ENCODE data around the gene SGCE.

The SGCE gene

GRCh38 chr7:94650147-94651051 is 5.5 kb downstream of the SGCE start:
- H3K27ac Mint-ChIP-seq = no peak overlapping the region
- no peaks in the 10 kb centered on the region for H3K9me3 Mint-ChIP-seq
- no peak overlapping the region for H3K4me3 Mint-ChIP-seq
- peaks cover 50% of the 10 kb centered on the region for H3K27me3 Mint-ChIP-seq (ENCODE audit: low read depth)
- H3K4me1 Mint-ChIP-seq (ENCODE audit: low read depth) = peaks cover 3% of the 10 kb centered on the region
- H3K36me3 Mint-ChIP-seq (ENCODE audit: low read depth) = no peaks in the 10 kb centered on the region

GRCh38 chr7:94649450-94649849 is 6.5 kb downstream of the SGCE start:
- no peaks in the 10 kb centered on the region for H3K4me1 Mint-ChIP-seq (ENCODE audit: low read depth)
- no peaks in the 10 kb centered on the region for H3K9me3 Mint-ChIP-seq
- H3K27me3 Mint-ChIP-seq (ENCODE audit: low read depth) = peaks cover 45% of the 10 kb centered on the region
- no peaks in the 10 kb centered on the region for H3K36me3 Mint-ChIP-seq (ENCODE audit: low read depth)
- no peak overlapping the region for H3K27ac Mint-ChIP-seq
- no peak overlapping the region for H3K4me3 Mint-ChIP-seq

- Mint-ChIP-seq H3K36me3 (ENCODE audit: low read depth) (no peaks in the 10 kb centered on the region), H3K27me3 (ENCODE audit: low read depth) (peaks cover 43% of the 10 kb centered on the region), H3K9me3 (no peaks in the 10 kb centered on the region), H3K27ac (no peak overlapping the region), H3K4me3 (no peak overlapping the region), H3K4me1 (ENCODE audit: low read depth) (no peaks in the 10 kb centered on the region)
Observed at GRCh38 chr7:94648731-94649130, 7.2 kb downstream of the SGCE start.

- Mint-ChIP-seq H3K9me3 (no peaks in the 10 kb centered on the region), H3K27ac (no peak overlapping the region), H3K27me3 (ENCODE audit: low read depth) (peaks cover 37% of the 10 kb centered on the region), H3K36me3 (ENCODE audit: low read depth) (no peaks in the 10 kb centered on the region), H3K4me1 (ENCODE audit: low read depth) (no peaks in the 10 kb centered on the region), H3K4me3 (no peak overlapping the region)
Observed at GRCh38 chr7:94647295-94647694, 8.6 kb downstream of the SGCE start.

- Mint-ChIP-seq H3K36me3 (ENCODE audit: low read depth) (no peaks in the 10 kb centered on the region), H3K4me3 (no peak overlapping the region), H3K4me1 (ENCODE audit: low read depth) (no peaks in the 10 kb centered on the region), H3K27ac (no peak overlapping the region), H3K27me3 (ENCODE audit: low read depth) (peaks cover 37% of the 10 kb centered on the region), H3K9me3 (no peaks in the 10 kb centered on the region)
Observed at GRCh38 chr7:94643771-94644545, 12.0 kb downstream of the SGCE start.

- peaks cover 34% of the 10 kb centered on the region for H3K27me3 Mint-ChIP-seq (ENCODE audit: low read depth)
Observed at GRCh38 chr7:94642838-94643653, 12.9 kb downstream of the SGCE start.

GRCh38 chr7:94639384-94639783 is 16.5 kb downstream of the SGCE start:
- no peak overlapping the region for H3K27ac Mint-ChIP-seq
- no peaks in the 10 kb centered on the region for H3K9me3 Mint-ChIP-seq
- no peaks in the 10 kb centered on the region for H3K4me1 Mint-ChIP-seq (ENCODE audit: low read depth)
- H3K27me3 Mint-ChIP-seq (ENCODE audit: low read depth) = peaks cover 29% of the 10 kb centered on the region
- H3K36me3 Mint-ChIP-seq (ENCODE audit: low read depth) = no peaks in the 10 kb centered on the region
- H3K4me3 Mint-ChIP-seq = no peak overlapping the region

More at GRCh38 chr7:94642838-94643653, 12.9 kb downstream of the SGCE start:
- no peaks in the 10 kb centered on the region for H3K4me1 Mint-ChIP-seq (ENCODE audit: low read depth)
- no peaks in the 10 kb centered on the region for H3K36me3 Mint-ChIP-seq (ENCODE audit: low read depth)
- no peak overlapping the region for H3K27ac Mint-ChIP-seq
- H3K9me3 Mint-ChIP-seq = no peaks in the 10 kb centered on the region
- no peak overlapping the region for H3K4me3 Mint-ChIP-seq

- peaks cover 15% of the 10 kb centered on the region for H3K27me3 Mint-ChIP-seq (ENCODE audit: low read depth)
- H3K4me1 Mint-ChIP-seq (ENCODE audit: low read depth) = no peaks in the 10 kb centered on the region
- no peak overlapping the region for H3K27ac Mint-ChIP-seq
- H3K4me3 Mint-ChIP-seq = no peak overlapping the region
- no peaks in the 10 kb centered on the region for H3K36me3 Mint-ChIP-seq (ENCODE audit: low read depth)
- no peaks in the 10 kb centered on the region for H3K9me3 Mint-ChIP-seq
Observed at GRCh38 chr7:94635687-94636086, 20.2 kb downstream of the SGCE start.

- Mint-ChIP-seq H3K4me3 (no peak overlapping the region), H3K4me1 (ENCODE audit: low read depth) (no peaks in the 10 kb centered on the region), H3K27ac (no peak overlapping the region), H3K36me3 (ENCODE audit: low read depth) (no peaks in the 10 kb centered on the region), H3K27me3 (ENCODE audit: low read depth) (peaks cover 13% of the 10 kb centered on the region), H3K9me3 (no peaks in the 10 kb centered on the region)
Observed at GRCh38 chr7:94634502-94634901, 21.4 kb downstream of the SGCE start.

- no peaks in the 10 kb centered on the region for H3K4me1 Mint-ChIP-seq (ENCODE audit: low read depth)
- H3K36me3 Mint-ChIP-seq (ENCODE audit: low read depth) = no peaks in the 10 kb centered on the region
- no peak overlapping the region for H3K27ac Mint-ChIP-seq
- H3K9me3 Mint-ChIP-seq = no peaks in the 10 kb centered on the region
- peaks cover 13% of the 10 kb centered on the region for H3K27me3 Mint-ChIP-seq (ENCODE audit: low read depth)
- H3K4me3 Mint-ChIP-seq = no peak overlapping the region
Observed at GRCh38 chr7:94633687-94634086, 22.2 kb downstream of the SGCE start.

GRCh38 chr7:94633014-94633341 is 23.0 kb downstream of the SGCE start:
- Mint-ChIP-seq H3K27me3 (ENCODE audit: low read depth) (peaks cover 11% of the 10 kb centered on the region), H3K4me1 (ENCODE audit: low read depth) (no peaks in the 10 kb centered on the region), H3K4me3 (no peak overlapping the region), H3K36me3 (ENCODE audit: low read depth) (no peaks in the 10 kb centered on the region), H3K9me3 (no peaks in the 10 kb centered on the region), H3K27ac (no peak overlapping the region)

- no peak overlapping the region for H3K27ac Mint-ChIP-seq
- no peaks in the 10 kb centered on the region for H3K36me3 Mint-ChIP-seq (ENCODE audit: low read depth)
Observed at GRCh38 chr7:94632338-94633013, 23.5 kb downstream of the SGCE start.

GRCh38 chr7:94630855-94631254 is 25.1 kb downstream of the SGCE start:
- no peaks in the 10 kb centered on the region for H3K36me3 Mint-ChIP-seq (ENCODE audit: low read depth)
- no peak overlapping the region for H3K27ac Mint-ChIP-seq
- H3K4me1 Mint-ChIP-seq (ENCODE audit: low read depth) = no peaks in the 10 kb centered on the region
- no peaks in the 10 kb centered on the region for H3K9me3 Mint-ChIP-seq
- peaks cover 11% of the 10 kb centered on the region for H3K27me3 Mint-ChIP-seq (ENCODE audit: low read depth)
- H3K4me3 Mint-ChIP-seq = no peak overlapping the region

More at GRCh38 chr7:94632338-94633013, 23.5 kb downstream of the SGCE start:
- Mint-ChIP-seq H3K27me3 (ENCODE audit: low read depth) (peaks cover 7% of the 10 kb centered on the region), H3K4me3 (no peak overlapping the region), H3K9me3 (no peaks in the 10 kb centered on the region), H3K4me1 (ENCODE audit: low read depth) (no peaks in the 10 kb centered on the region)

- peaks cover 8% of the 10 kb centered on the region for H3K4me1 Mint-ChIP-seq (ENCODE audit: low read depth)
Observed at GRCh38 chr7:94623820-94624219, 32.1 kb downstream of the SGCE start.

More at GRCh38 chr7:94623820-94624219, 32.1 kb downstream of the SGCE start:
- Mint-ChIP-seq H3K27me3 (ENCODE audit: low read depth) (peaks cover 9% of the 10 kb centered on the region), H3K9me3 (no peaks in the 10 kb centered on the region), H3K36me3 (ENCODE audit: low read depth) (no peaks in the 10 kb centered on the region), H3K4me3 (no peak overlapping the region), H3K27ac (no peak overlapping the region)

Measured in T-helper 1 cell treated with Interleukin-12 subunit alpha and Interleukin-12 subunit beta and Interleukin-4 antibody, amounts not matched to agents 30 μg/mL and 1 μg/mL, for 36 hours (primary cell).